MM.1S (cell line): ENCODE measurements around the gene C2CD2.

Experiments
- DNase-seq: peaks from one replicate; pipeline ENCODE4 v3.0.0-alpha.2; 2015
- H2AFZ ChIP-seq: fragments of 300-600 bp; sonication (generic); 2 replicates; pipeline ENCODE4 v1.6.0; 2016; ENCODE audit warnings: antibody characterized with exemption, low read length
- H3F3A ChIP-seq: fragments of 300-600 bp; sonication (generic); 2 replicates; pipeline ENCODE4 v1.6.1; 2016; ENCODE audit warnings: mild to moderate bottlenecking, antibody characterized with exemption, low read length, moderate library complexity, mixed read lengths; ENCODE audit not compliant: insufficient read depth
- H3K27ac ChIP-seq: fragments of 300-600 bp; sonication (generic); 2 replicates; pipeline ENCODE4 v1.5.1; 2016; ENCODE audit warnings: mild to moderate bottlenecking, low read length
- H3K27me3 ChIP-seq: fragments of 300-600 bp; sonication (generic); replicated peaks from 2 replicates; pipeline ENCODE4 v1.6.0; 2016; ENCODE audit warnings: low read length; ENCODE audit not compliant: insufficient read depth
- H3K36me3 ChIP-seq: fragments of 300-600 bp; sonication (generic); replicated peaks from 2 replicates; pipeline ENCODE4 v1.6.1; 2016; ENCODE audit warnings: mild to moderate bottlenecking, low read length, mixed read lengths; ENCODE audit not compliant: insufficient read depth
- H3K4me1 ChIP-seq: fragments of 300-600 bp; sonication (generic); 2 replicates; pipeline ENCODE4 v1.6.1; 2016; ENCODE audit warnings: low read length, mixed read lengths
- H3K4me2 ChIP-seq: fragments of 300-600 bp; sonication (generic); 2 replicates; pipeline ENCODE4 v1.6.0; 2016; ENCODE audit warnings: low read depth, low read length
- H3K4me3 ChIP-seq: fragments of 300-600 bp; sonication (generic); 2 replicates; pipeline ENCODE4 v1.5.1; 2016; ENCODE audit warnings: low read length, mixed read lengths
- H3K79me2 ChIP-seq: fragments of 300-600 bp; sonication (generic); 2 replicates; pipeline ENCODE4 v1.6.1; 2016; ENCODE audit warnings: mixed run types, low read length, mixed read lengths
- H3K9ac ChIP-seq: fragments of 300-600 bp; sonication (generic); 2 replicates; pipeline ENCODE4 v1.6.1; 2016; ENCODE audit warnings: low read length, mixed read lengths
- H3K9me2 ChIP-seq: fragments of 300-600 bp; sonication (generic); replicated peaks from 2 replicates; pipeline ENCODE4 v1.6.1; 2016; ENCODE audit warnings: mild to moderate bottlenecking, low read length, mixed read lengths; ENCODE audit not compliant: insufficient read depth
- H3K9me3 ChIP-seq: fragments of 300-600 bp; sonication (generic); replicated peaks from 2 replicates; pipeline ENCODE4 v1.6.1; 2016; ENCODE audit warnings: mild to moderate bottlenecking, low read length, mixed read lengths; ENCODE audit not compliant: insufficient read depth
- H4K20me1 ChIP-seq: fragments of 300-600 bp; sonication (generic); 2 replicates; pipeline ENCODE4 v1.6.1; 2016; ENCODE audit warnings: mild to moderate bottlenecking, low read length, moderate library complexity, mixed read lengths; ENCODE audit not compliant: insufficient read depth
- CTCF ChIP-seq: fragments of 300-600 bp; sonication (generic); IDR thresholded peaks from 2 replicates; pipeline ENCODE4 v1.5.1; 2016; ENCODE audit warnings: antibody characterized with exemption, low read length, mixed read lengths
- EZH2 ChIP-seq: fragments of 300-600 bp; sonication (generic); optimal IDR thresholded peaks from 2 replicates; pipeline ENCODE3; 2017; ENCODE audit warnings: low read depth, mild to moderate bottlenecking, antibody characterized with exemption, low read length, mixed read lengths
- EZH2phosphoT487 ChIP-seq: fragments of 300-600 bp; sonication (generic); IDR thresholded peaks from 2 replicates; pipeline ENCODE4 v1.6.1; 2018; ENCODE audit warnings: antibody characterized with exemption, low read length

C2CD2 gene

GRCh38 chr21:41953831-41954653 lies at the start of gene C2CD2:
C2CD2 (minus strand) TSS chr21:41954018; CDS start chr21:41953648, 370 bp downstream.
- no peaks in the 10 kb centered on the region for H4K20me1 ChIP-seq
- H3K27ac ChIP-seq = no peak within 1 kb of the TSS
- TF ChIP-seq CTCF (no peak), EZH2 (no peak), EZH2phosphoT487 (no peak)
- 0 out of 2 replicates have a peak within 1 kb of the TSS, but pooled peaks have one; percentile 27 for H2AFZ ChIP-seq
- H3K79me2 ChIP-seq = no peaks in the 10 kb centered on the region
- peak; percentile 57 for DNase-seq
- H3K9me3 ChIP-seq = no peaks in the 10 kb centered on the region
- H3K9ac ChIP-seq = peak within 1 kb of the TSS; percentile 26; the same call in 1 of the 2 replicates
- H3K4me3 ChIP-seq = peak within 1 kb of the TSS; percentile 50
- H3K36me3 ChIP-seq = no peaks in the 10 kb centered on the region
- H3K9me2 ChIP-seq = no peaks in the 10 kb centered on the region
- no peaks in the 10 kb centered on the region for H3F3A ChIP-seq
- H3K4me1 ChIP-seq = no peaks in the 10 kb centered on the region
- no peaks in the 10 kb centered on the region for H3K27me3 ChIP-seq
- peak within 1 kb of the TSS; percentile 69 for H3K4me2 ChIP-seq

- H3K9me3 ChIP-seq = no peaks in the 10 kb centered on the region
- no peaks in the 10 kb centered on the region for H4K20me1 ChIP-seq
- H3K4me2 ChIP-seq = no peak overlapping the region
- no peaks in the 10 kb centered on the region for H3K9me2 ChIP-seq
- TF ChIP-seq CTCF (no peak), EZH2phosphoT487 (no peak), EZH2 (no peak)
- H3K79me2 ChIP-seq = peaks cover 98% of the 10 kb centered on the region
- no peak for DNase-seq
- H3K9ac ChIP-seq = no peak overlapping the region
- H3K36me3 ChIP-seq = peaks cover 16% of the 10 kb centered on the region
- H3K4me3 ChIP-seq = no peak overlapping the region
- H3K4me1 ChIP-seq = no peaks in the 10 kb centered on the region
- no peak overlapping the region for H3K27ac ChIP-seq
- H3F3A ChIP-seq = no peaks in the 10 kb centered on the region
- H2AFZ ChIP-seq = no peak overlapping the region
- no peaks in the 10 kb centered on the region for H3K27me3 ChIP-seq
These were observed 49.2 kb upstream of the C2CD2 start for GRCh38 chr21:42003051-42003461.

GRCh38 chr21:42002421-42002958 lies 48.7 kb upstream of the C2CD2 start:
- Histone ChIP-seq H3F3A (no peaks in the 10 kb centered on the region), H3K9ac (no peak overlapping the region), H3K9me2 (no peaks in the 10 kb centered on the region), H3K4me2 (no peak overlapping the region), H3K4me3 (no peak overlapping the region), H3K27ac (no peak overlapping the region), H3K27me3 (no peaks in the 10 kb centered on the region), H3K9me3 (no peaks in the 10 kb centered on the region), H3K4me1 (no peaks in the 10 kb centered on the region), H2AFZ (no peak overlapping the region), H4K20me1 (no peaks in the 10 kb centered on the region), H3K36me3 (peaks cover 15% of the 10 kb centered on the region; the same call in 1 of the 2 replicates), H3K79me2 (peaks cover 98% of the 10 kb centered on the region)
- no peak for DNase-seq
- no peak for TF ChIP-seq EZH2
- TF ChIP-seq CTCF = no peak
- TF ChIP-seq EZH2phosphoT487 = no peak
